Left lung (tissue), 14 donors: ENCODE results near the gene STAT4. TPM values are rescaled to one million over a fixed set of nuclear protein-coding genes. Genes with fewer than 3 reads are reported as not detected.

Experiments
- ATAC-seq: fragments of 200-7000 bp; cut with Tn5 transposase; one replicate; pipeline ENCODE4 v1.9.1; 2020; ENCODE audit warnings: moderate library complexity
- DNase-seq, 4 donors: peaks; one replicate each; pipeline ENCODE4 v3.0.0-alpha.2; 2013 to 2020
- H3K27ac ChIP-seq, 2 donors: fragments of 200-600 bp; sonication (generic) in 1 of 2; one replicate each; pipeline versions ENCODE4 v1.5.0 to v1.8.0; 2020 to 2021
- H3K27me3 ChIP-seq, 2 donors: fragments of 200-600 bp; sonication (generic) in 1 of 2; one replicate each; pipeline versions ENCODE4 v1.5.0 to v1.8.0; 2020 to 2021
- H3K36me3 ChIP-seq, 2 donors: fragments of 200-600 bp; sonication (generic) in 1 of 2; one replicate each; pipeline versions ENCODE4 v1.5.0 to v1.8.0; 2020 to 2021
- H3K4me1 ChIP-seq, 2 donors: fragments of 200-600 bp; one replicate each; pipeline ENCODE4 v1.8.0; 2021
- H3K4me3 ChIP-seq, 2 donors: fragments of 200-600 bp; sonication (generic) in 1 of 2; one replicate each; pipeline versions ENCODE4 v1.5.0 to v1.8.0; 2020 to 2021; ENCODE audit warnings: mild to moderate bottlenecking in 1 of 2
- H3K9me3 ChIP-seq, 2 donors: fragments of 200-600 bp; sonication (generic) in 1 of 2; one replicate each; pipeline versions ENCODE4 v1.5.0 to v1.8.0; 2020 to 2021
- intact Hi-C, 2 donors: fragments of 100-400 bp; cut with DNase I; formaldehyde crosslinking; loops; one replicate each; pipeline versions ENCODE4 v1.11.2 to v1.14.2; 2022
- long read RNA-seq, 12 donors: library from polyadenylated mRNA in 2 of 12; unstranded in 2 of 12; transcript quantifications; one replicate each; pipeline ENCODE4 v2.0.0 and lab custom pipeline, GENCODE V29; 2019 to 2026
- polyA plus RNA-seq, 6 donors: library from polyadenylated mRNA; unstranded; fragments of 120-200 nt; gene quantifications; one replicate each; pipeline ENCODE4 v1.2.1, GENCODE V29; 2013; ENCODE audit not compliant: insufficient read length in 6 of 6
- total RNA-seq, 2 donors: library from RNA; stranded (reverse); fragmentation: NEBNext Ultra II Directional; extraction: Animal tissue kit (Norgen Biotek cat#: 25700); gene quantifications; one replicate each; pipeline ENCODE4 v1.2.1, GENCODE V29; 2021
- TF ChIP-seq, protein P1 (sequence below), 2 donors: fragments of 200-600 bp; sonication (generic) in 1 of 2; IDR thresholded peaks; one replicate each; pipeline versions ENCODE4 v1.5.0 to v1.8.0; 2021; ENCODE audit warnings: antibody characterized with exemption in 2 of 2
- donor health status: DM: no; HTN: yes; CAD: no.
- donor health status: DM: no; HTN: no; CAD: no.

STAT4 gene, protein sequence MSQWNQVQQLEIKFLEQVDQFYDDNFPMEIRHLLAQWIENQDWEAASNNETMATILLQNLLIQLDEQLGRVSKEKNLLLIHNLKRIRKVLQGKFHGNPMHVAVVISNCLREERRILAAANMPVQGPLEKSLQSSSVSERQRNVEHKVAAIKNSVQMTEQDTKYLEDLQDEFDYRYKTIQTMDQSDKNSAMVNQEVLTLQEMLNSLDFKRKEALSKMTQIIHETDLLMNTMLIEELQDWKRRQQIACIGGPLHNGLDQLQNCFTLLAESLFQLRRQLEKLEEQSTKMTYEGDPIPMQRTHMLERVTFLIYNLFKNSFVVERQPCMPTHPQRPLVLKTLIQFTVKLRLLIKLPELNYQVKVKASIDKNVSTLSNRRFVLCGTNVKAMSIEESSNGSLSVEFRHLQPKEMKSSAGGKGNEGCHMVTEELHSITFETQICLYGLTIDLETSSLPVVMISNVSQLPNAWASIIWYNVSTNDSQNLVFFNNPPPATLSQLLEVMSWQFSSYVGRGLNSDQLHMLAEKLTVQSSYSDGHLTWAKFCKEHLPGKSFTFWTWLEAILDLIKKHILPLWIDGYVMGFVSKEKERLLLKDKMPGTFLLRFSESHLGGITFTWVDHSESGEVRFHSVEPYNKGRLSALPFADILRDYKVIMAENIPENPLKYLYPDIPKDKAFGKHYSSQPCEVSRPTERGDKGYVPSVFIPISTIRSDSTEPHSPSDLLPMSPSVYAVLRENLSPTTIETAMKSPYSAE
- 1 to 10 TPM; 4.4 to 4.5 TPM for total RNA-seq
- polyA plus RNA-seq, result 10 to 100 TPM in 2 of 6 donors, 1 to 10 TPM in 4; 6.5 to 11.5 (median 8.6) TPM
- long read RNA-seq, donor 1, result 0 reads
- long read RNA-seq, donor 2, result 0 reads
- long read RNA-seq, donor 3, result 0 reads
- long read RNA-seq, donor 4, result 0 reads
- long read RNA-seq, donor 5, partial matches to known transcripts, result 311 of 323 reads
- long read RNA-seq, donor 5, other reads (novel, unspliced or antisense), result 12 of 323 reads
- long read RNA-seq, donor 6, result 0 reads
- long read RNA-seq, donor 7, result 0 reads
- long read RNA-seq, donor 8, result 0 reads
- long read RNA-seq, donor 9, result 0 reads
- long read RNA-seq, donor 10, result 0 reads
- long read RNA-seq, donor 11, result 0 reads
- long read RNA-seq, donor 12, result 0 reads

DNA sequence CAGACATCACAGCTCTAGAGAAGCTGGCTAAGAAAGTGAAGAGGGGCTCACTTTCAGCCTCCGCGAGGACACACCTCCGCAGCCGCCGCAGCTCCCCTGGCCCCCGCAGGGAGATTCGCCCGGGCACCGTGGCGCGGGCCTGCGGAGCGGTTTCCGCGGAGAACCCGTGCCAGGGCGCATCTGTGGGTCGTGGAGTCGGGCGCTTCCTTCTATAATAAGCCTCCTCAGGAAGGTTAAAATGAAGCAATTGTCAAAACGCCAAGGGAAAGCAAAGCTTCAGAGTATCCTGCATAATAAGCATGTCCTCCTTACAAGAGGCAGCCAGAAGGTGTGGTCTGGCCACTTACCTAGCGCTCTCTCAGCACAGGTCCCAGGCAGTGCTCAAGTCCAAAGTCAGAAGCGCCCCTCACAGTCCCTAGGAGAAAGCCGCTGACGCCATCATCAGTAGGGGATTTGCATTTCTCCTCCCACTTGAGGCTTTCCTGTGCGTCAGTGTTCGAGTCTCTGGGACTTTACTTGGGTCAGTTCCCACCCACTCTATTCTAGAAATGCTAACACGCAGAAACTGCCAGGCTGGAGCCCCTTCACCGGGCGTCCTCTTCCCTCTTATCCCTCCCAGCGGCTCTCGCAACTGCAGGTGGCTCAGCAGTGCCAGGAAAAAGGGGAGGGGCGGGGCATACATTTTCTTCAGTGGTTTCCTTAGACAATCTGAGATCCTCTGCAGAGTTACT lies at the start of gene STAT4:
TSS of gene STAT4 (minus strand) at position 395 of the 731 bp plus-strand sequence. CDS start 2,791 bp downstream, outside the sequence.
- peak within 1 kb of the TSS; percentile 46 to 77 for H3K27ac ChIP-seq

DNA sequence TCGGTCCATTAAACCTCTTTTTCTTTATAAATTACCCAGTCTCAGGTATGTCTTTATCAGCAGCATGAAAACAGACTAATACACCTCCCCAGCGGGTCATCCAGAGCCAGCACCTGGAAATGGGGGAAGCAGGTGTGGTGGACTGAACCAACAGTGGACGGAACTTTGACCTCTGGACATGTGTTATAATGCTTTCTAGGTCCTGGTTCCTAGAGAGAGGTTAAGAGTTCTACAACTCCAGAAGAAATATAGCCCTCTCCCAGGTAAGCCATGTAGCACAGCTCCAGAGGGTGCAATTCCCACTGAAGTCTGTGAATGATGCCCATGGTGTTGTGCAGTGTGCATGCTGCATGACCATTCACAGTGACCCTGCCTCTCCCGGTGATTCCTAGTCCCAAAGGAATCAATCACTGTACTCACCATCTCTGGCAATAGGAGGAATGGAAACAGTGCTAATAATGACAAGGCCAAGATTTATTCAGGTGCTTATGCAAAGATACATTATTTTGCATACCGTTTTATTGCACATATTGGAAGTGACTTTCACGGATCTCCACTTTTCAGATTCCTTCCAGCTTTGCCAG lies 49.2 kb upstream of the STAT4 start:
- peaks cover 11 to 31% of the 10 kb centered on the region in 2 donors for H3K4me1 ChIP-seq
- intact Hi-C loops, result no loop called here
- ATAC-seq, result no peak
- no peak overlapping the region for H3K27ac ChIP-seq
- H3K9me3 ChIP-seq, result no peaks in the 10 kb centered on the region
- no peak for DNase-seq
- H3K27me3 ChIP-seq, result no peaks in the 10 kb centered on the region
- no peak overlapping the region for H3K4me3 ChIP-seq
- TF ChIP-seq, protein P1, sequence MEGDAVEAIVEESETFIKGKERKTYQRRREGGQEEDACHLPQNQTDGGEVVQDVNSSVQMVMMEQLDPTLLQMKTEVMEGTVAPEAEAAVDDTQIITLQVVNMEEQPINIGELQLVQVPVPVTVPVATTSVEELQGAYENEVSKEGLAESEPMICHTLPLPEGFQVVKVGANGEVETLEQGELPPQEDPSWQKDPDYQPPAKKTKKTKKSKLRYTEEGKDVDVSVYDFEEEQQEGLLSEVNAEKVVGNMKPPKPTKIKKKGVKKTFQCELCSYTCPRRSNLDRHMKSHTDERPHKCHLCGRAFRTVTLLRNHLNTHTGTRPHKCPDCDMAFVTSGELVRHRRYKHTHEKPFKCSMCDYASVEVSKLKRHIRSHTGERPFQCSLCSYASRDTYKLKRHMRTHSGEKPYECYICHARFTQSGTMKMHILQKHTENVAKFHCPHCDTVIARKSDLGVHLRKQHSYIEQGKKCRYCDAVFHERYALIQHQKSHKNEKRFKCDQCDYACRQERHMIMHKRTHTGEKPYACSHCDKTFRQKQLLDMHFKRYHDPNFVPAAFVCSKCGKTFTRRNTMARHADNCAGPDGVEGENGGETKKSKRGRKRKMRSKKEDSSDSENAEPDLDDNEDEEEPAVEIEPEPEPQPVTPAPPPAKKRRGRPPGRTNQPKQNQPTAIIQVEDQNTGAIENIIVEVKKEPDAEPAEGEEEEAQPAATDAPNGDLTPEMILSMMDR (IDR thresholded peaks at IDR 0.05), result no peak
- no peaks in the 10 kb centered on the region for H3K36me3 ChIP-seq

More for the DNA sequence above, at the start of gene STAT4:
- DNase-seq, result peak in 3 of 4 donors; percentile 64 to 89 (median 77)
- Histone ChIP-seq H3K4me1 (peaks cover 0 to 15% of the 10 kb centered on the region in 2 donors), H3K9me3 (no peaks in the 10 kb centered on the region), H3K36me3 (no peaks in the 10 kb centered on the region), H3K4me3 (peak within 1 kb of the TSS; percentile 38 to 56), H3K27me3 (no peaks in the 10 kb centered on the region)
- intact Hi-C loops, result loop anchor here in 1 of 2 donors (10.0 kb wide), 1 partner anchor 96 kb away; no protein-coding TSS in a partner anchor
- ATAC-seq, result peak; percentile 90
- TF ChIP-seq, protein P1 (IDR thresholded peaks at IDR 0.05), result no peak

DNA sequence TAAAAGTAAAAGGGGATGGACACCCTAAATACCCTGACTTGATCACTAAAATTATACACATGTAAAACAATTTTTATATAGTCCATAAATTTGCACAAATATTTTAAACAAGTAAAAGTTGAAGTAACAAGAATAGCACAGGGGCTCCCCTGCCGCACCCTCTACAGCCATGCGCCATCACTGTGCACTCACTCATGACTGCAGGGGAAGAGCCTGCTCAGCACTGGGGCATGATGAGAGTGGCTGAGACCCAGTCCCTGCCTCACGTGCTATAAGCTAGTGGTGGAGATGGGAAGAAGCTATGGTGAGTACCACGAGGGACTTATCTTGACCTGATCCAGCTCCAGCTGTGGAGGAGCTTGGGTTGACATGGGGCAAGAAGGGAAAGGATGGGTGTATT lies 47.5 kb upstream of the STAT4 start:
- Histone ChIP-seq H3K36me3 (no peaks in the 10 kb centered on the region), H3K27me3 (no peaks in the 10 kb centered on the region), H3K4me3 (no peak overlapping the region), H3K4me1 (peaks cover 10 to 34% of the 10 kb centered on the region in 2 donors), H3K27ac (no peak overlapping the region), H3K9me3 (no peaks in the 10 kb centered on the region)
- intact Hi-C loops, result no loop called here
- TF ChIP-seq, protein P1 (IDR thresholded peaks at IDR 0.05), result no peak
- DNase-seq, result no peak
- no peak for ATAC-seq

DNA sequence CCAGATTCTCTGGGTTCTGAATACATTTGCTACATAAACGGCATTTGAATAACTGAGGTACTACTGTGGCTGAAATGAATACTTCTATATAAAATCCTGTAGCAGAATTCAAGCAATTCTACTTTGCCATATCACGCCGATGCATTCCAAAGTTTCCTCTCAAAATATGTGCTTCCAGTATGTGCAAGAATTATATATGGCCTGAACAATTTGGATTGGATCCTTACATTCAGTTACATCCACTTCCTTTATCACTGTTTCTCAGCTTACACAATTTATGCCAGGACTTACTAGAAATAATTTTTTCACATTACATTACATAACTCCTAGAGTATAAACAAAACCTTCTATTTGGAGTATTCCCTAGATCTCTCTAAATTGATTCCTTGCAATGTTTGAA lies 46.3 kb upstream of the STAT4 start:
- no peak overlapping the region for H3K27ac ChIP-seq
- no peaks in the 10 kb centered on the region for H3K27me3 ChIP-seq
- no peaks in the 10 kb centered on the region for H3K36me3 ChIP-seq
- intact Hi-C loops, result no loop called here
- ATAC-seq, result no peak
- H3K4me1 ChIP-seq, result peaks cover 0 to 34% of the 10 kb centered on the region in 2 donors
- TF ChIP-seq, protein P1 (IDR thresholded peaks at IDR 0.05), result no peak
- DNase-seq, result no peak
- no peaks in the 10 kb centered on the region for H3K9me3 ChIP-seq
- no peak overlapping the region for H3K4me3 ChIP-seq
